Esophagus squamous epithelium (tissue), 4 donors: ENCODE data around the gene GPX7.

ENCODE experiments used
- POLR2A ChIP-seq, 4 donors: fragments of 450-650 bp; IDR thresholded peaks; one replicate each; pipeline ENCODE4 v1.6.1; 2017; ENCODE audit warnings: antibody characterized with exemption in 4 of 4, mild to moderate bottlenecking in 4 of 4, moderate library complexity in 3 of 4
- TF ChIP-seq, protein P1 (sequence below), 6 experiments: fragments of 450-650 bp in 4 of 6; fragments of 200-600 bp in 2 of 6; sonication (generic) in 2 of 6; IDR thresholded peaks; one replicate each; pipeline ENCODE4 v1.5.1; 2016 to 2019; ENCODE audit warnings: antibody characterized with exemption in 6 of 6, mild to moderate bottlenecking in 4 of 6, moderate library complexity in 4 of 6

DNA sequence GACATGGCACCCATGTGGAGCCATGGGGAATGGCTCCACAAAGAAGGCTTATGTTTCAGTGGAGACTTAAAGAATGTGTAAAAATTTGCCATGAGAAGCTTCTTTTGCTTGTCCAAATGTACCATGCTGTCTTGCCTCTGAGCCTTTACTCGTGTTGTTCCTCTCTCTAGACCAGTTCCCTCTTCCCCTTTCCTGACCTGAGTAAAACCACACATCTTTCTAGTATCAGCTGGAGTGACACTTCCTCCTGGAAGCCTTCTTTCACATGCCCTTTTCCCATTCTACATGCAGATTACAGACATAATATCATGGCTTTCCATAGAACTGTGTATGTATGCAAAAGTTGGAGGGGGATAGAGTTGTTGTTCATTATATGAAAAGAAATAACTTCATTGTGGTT is 13.6 kb upstream of the GPX7 start:
- TF ChIP-seq, protein P1, sequence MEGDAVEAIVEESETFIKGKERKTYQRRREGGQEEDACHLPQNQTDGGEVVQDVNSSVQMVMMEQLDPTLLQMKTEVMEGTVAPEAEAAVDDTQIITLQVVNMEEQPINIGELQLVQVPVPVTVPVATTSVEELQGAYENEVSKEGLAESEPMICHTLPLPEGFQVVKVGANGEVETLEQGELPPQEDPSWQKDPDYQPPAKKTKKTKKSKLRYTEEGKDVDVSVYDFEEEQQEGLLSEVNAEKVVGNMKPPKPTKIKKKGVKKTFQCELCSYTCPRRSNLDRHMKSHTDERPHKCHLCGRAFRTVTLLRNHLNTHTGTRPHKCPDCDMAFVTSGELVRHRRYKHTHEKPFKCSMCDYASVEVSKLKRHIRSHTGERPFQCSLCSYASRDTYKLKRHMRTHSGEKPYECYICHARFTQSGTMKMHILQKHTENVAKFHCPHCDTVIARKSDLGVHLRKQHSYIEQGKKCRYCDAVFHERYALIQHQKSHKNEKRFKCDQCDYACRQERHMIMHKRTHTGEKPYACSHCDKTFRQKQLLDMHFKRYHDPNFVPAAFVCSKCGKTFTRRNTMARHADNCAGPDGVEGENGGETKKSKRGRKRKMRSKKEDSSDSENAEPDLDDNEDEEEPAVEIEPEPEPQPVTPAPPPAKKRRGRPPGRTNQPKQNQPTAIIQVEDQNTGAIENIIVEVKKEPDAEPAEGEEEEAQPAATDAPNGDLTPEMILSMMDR (IDR thresholded peaks at IDR 0.05), result no peak
- TF ChIP-seq POLR2A (IDR thresholded peaks at IDR 0.05), result no peak
